Measurements from ENCODE around the gene TMEM61. TPM values are rescaled to one million over a fixed set of nuclear protein-coding genes. Genes with fewer than 3 reads are reported as not detected.

Gene TMEM61
- total RNA-seq, 1 experiment from 2014 or later = 5.0 TPM

DNA sequence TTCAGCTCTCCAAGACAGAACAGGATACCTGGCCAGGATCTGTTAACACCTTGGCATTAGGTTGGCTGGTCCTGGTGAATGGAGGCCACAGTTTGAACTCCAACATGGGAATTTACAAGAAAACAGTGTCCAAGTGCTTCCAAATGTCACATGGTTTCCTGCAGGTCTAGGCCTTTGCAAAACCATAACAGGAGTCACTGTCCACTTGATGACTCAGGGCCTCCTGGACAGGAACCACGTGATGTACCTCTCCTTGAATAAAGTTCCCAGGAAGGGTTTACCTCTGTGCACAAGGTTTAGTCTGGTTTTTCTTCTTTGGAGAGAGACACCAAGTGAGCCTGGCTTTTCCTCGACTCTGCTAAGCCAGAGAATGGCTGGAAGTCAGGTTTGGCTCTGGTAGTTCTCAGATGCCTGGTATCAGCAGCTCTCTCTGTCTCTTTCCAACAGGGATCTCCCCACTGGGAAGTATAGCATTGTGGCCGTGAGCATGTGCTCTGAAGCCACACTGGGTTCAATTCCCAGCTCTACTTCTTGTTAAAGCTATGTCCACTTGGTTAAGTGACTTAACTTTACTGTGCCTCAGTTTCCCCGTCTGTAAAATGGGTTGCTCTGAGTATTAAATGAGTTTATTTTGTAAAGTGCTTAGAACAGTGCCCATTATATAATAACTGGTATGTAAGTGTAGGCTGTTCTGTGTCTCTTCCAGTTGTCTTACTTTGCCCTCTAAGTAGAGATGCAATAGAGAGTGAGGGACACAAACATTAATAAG, 27.3 kb upstream of the TMEM61 start:
- H3K4me1 ChIP-seq (replicated peaks; ENCODE audit: insufficient read depth) = peaks cover 61% of the 10 kb centered on the region
- TF ChIP-seq, protein P1, sequence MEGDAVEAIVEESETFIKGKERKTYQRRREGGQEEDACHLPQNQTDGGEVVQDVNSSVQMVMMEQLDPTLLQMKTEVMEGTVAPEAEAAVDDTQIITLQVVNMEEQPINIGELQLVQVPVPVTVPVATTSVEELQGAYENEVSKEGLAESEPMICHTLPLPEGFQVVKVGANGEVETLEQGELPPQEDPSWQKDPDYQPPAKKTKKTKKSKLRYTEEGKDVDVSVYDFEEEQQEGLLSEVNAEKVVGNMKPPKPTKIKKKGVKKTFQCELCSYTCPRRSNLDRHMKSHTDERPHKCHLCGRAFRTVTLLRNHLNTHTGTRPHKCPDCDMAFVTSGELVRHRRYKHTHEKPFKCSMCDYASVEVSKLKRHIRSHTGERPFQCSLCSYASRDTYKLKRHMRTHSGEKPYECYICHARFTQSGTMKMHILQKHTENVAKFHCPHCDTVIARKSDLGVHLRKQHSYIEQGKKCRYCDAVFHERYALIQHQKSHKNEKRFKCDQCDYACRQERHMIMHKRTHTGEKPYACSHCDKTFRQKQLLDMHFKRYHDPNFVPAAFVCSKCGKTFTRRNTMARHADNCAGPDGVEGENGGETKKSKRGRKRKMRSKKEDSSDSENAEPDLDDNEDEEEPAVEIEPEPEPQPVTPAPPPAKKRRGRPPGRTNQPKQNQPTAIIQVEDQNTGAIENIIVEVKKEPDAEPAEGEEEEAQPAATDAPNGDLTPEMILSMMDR (conservative IDR thresholded peaks at IDR 0.05) = no peak
- TF ChIP-seq EZH2 (IDR thresholded peaks at IDR 0.05; ENCODE audit: low read depth) = no peak
- peak overlapping the region; percentile 64 for H3K27ac ChIP-seq
- H3K4me3 ChIP-seq = no peak overlapping the region
- H3K36me3 ChIP-seq (ENCODE audit: low read depth) = no peaks in the 10 kb centered on the region
- POLR2A ChIA-PET (ENCODE audit: unreplicated experiment) = no interaction called here
- no peak overlapping the region for H2AFZ ChIP-seq
- H4K20me1 ChIP-seq (ENCODE audit: insufficient read depth) = no peaks in the 10 kb centered on the region
- CTCF ChIA-PET = interaction anchor here (0.6 to 0.8 kb wide), 2 partner anchors 69 to 151 kb away, joined by 3 read pairs; no protein-coding TSS in a partner anchor
- no TSS peak for BruUV-seq (replicated peaks)
- H3K79me2 ChIP-seq (ENCODE audit: low read depth) = no peaks in the 10 kb centered on the region
- DNase-seq = peak; percentile 53 to 89
- intact Hi-C loops (cut with micrococcal nuclease; ENCODE audit: unreplicated experiment) = no loop called here
- H3F3A ChIP-seq (ENCODE audit: insufficient read depth, low read depth) = peaks cover 33% of the 10 kb centered on the region; the same call in 1 of the 2 replicates
- peak overlapping the region; percentile 20 for H3K4me2 ChIP-seq
- 0 out of 2 replicates have a peak, but pooled peaks cover 6% of the 10 kb centered on the region for H3K9me3 ChIP-seq (ENCODE audit: insufficient read depth, low read depth)
- H3K27me3 ChIP-seq (ENCODE audit: insufficient read depth, low read depth) = no peaks in the 10 kb centered on the region
- H3K9me2 ChIP-seq (ENCODE audit: insufficient read depth) = no peaks in the 10 kb centered on the region

DNA sequence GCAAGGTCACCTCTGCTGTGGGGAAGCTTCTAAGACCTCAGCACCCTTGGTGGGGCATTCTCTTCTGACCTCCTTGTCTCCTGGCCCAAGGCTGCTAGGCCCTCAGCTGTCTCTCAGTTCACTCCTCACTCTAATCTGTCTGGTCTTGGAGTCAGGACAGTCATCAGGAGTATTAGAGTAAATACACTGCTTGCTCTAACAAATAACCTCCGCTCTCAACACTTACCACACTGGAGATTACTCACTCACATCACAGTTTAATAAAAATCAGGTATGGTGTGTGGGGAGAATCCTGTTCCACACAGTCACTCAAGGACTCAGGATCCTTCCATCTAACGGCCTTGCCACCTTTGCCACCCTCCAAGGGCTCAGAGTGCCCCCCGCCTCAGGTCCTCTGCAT, 26.6 kb upstream of the TMEM61 start:
- DNase-seq = no peak
- Histone ChIP-seq H3K27me3 (ENCODE audit: insufficient read depth, low read depth) (no peaks in the 10 kb centered on the region), H3K9me3 (ENCODE audit: insufficient read depth, low read depth) (0 out of 2 replicates have a peak, but pooled peaks cover 10% of the 10 kb centered on the region), H3K27ac (no peak overlapping the region), H3K4me1 (replicated peaks; ENCODE audit: insufficient read depth) (peaks cover 61% of the 10 kb centered on the region), H3K9me2 (ENCODE audit: insufficient read depth) (no peaks in the 10 kb centered on the region), H3F3A (ENCODE audit: insufficient read depth, low read depth) (peaks cover 33% of the 10 kb centered on the region; the same call in 1 of the 2 replicates), H2AFZ (no peak overlapping the region), H3K4me3 (no peak overlapping the region), H3K4me2 (no peak overlapping the region; the same call in 1 of the 2 replicates), H3K36me3 (ENCODE audit: low read depth) (0 out of 2 replicates have a peak, but pooled peaks cover 3% of the 10 kb centered on the region), H3K79me2 (ENCODE audit: low read depth) (no peaks in the 10 kb centered on the region), H4K20me1 (ENCODE audit: insufficient read depth) (no peaks in the 10 kb centered on the region)
- ChIA-PET POLR2A (ENCODE audit: unreplicated experiment) (no interaction called here), CTCF (no interaction called here)
- intact Hi-C loops (cut with micrococcal nuclease; ENCODE audit: unreplicated experiment) = no loop called here
- BruUV-seq (replicated peaks) = no TSS peak
- TF ChIP-seq, protein P1 (conservative IDR thresholded peaks at IDR 0.05) = no peak
- TF ChIP-seq EZH2 (IDR thresholded peaks at IDR 0.05; ENCODE audit: low read depth) = no peak

DNA sequence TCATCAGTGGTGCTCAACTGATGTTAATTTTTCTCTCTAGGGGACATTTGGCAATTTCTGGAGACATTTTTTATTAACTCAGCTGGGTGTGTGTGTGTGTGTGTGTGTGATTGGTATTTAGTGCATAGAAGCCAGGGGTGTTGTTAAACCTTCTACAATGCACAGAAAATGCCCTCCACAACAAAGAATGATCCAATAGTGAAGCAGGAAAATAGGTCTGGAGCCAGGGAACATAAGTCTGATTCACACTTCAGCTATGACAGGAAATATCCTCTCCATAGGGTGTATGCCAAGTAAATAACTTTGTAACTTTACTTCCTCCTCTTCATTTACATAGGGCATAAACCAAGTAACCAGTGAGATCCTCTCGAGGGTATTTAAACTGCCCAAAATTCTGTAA, 25.1 kb upstream of the TMEM61 start:
- CTCF ChIA-PET = no interaction called here
- H3K27ac ChIP-seq = peak overlapping the region; percentile 68
- H3K9me2 ChIP-seq (ENCODE audit: insufficient read depth) = no peaks in the 10 kb centered on the region
- H4K20me1 ChIP-seq (ENCODE audit: insufficient read depth) = no peaks in the 10 kb centered on the region
- peak overlapping the region; percentile 68; the same call in 1 of the 2 replicates for H2AFZ ChIP-seq
- no peaks in the 10 kb centered on the region for H3K27me3 ChIP-seq (ENCODE audit: insufficient read depth, low read depth)
- peak overlapping the region; percentile 35 for H3K4me2 ChIP-seq
- H3K36me3 ChIP-seq (ENCODE audit: low read depth) = 0 out of 2 replicates have a peak, but pooled peaks cover 4% of the 10 kb centered on the region
- no peak for TF ChIP-seq EZH2 (IDR thresholded peaks at IDR 0.05; ENCODE audit: low read depth)
- TF ChIP-seq, protein P1 (conservative IDR thresholded peaks at IDR 0.05) = no peak
- POLR2A ChIA-PET (ENCODE audit: unreplicated experiment) = no interaction called here
- H3K9me3 ChIP-seq (ENCODE audit: insufficient read depth, low read depth) = 0 out of 2 replicates have a peak, but pooled peaks cover 10% of the 10 kb centered on the region
- intact Hi-C loops (cut with micrococcal nuclease; ENCODE audit: unreplicated experiment) = no loop called here
- peaks cover 57% of the 10 kb centered on the region for H3K4me1 ChIP-seq (replicated peaks; ENCODE audit: insufficient read depth)
- no peaks in the 10 kb centered on the region for H3K79me2 ChIP-seq (ENCODE audit: low read depth)
- H3K4me3 ChIP-seq = no peak overlapping the region
- peaks cover 33% of the 10 kb centered on the region; the same call in 1 of the 2 replicates for H3F3A ChIP-seq (ENCODE audit: insufficient read depth, low read depth)
- peak in 1 of 2 experiments; percentile 93 for DNase-seq
- BruUV-seq (replicated peaks) = no TSS peak
